WERI-Rb-1 (cell line): ENCODE data around the gene RHBDL1.

ENCODE experiments used
- DNase-seq: peaks from one replicate; pipeline ENCODE4 v3.0.0-alpha.2; 2020
- H3K27ac ChIP-seq: fragments of 250-450 bp; sonication (Bioruptor Pico); 2 replicates; pipeline ENCODE4 v1.5.1; 2020; ENCODE audit warnings: mild to moderate bottlenecking, moderate library complexity
- H3K27me3 ChIP-seq: fragments of 250-450 bp; sonication (Bioruptor Pico); 2 replicates; pipeline ENCODE4 v1.5.1; 2021; ENCODE audit warnings: mild to moderate bottlenecking, low read depth, moderate library complexity; ENCODE audit not compliant: insufficient read depth, severe bottlenecking
- H3K36me3 ChIP-seq: fragments of 250-450 bp; sonication (Bioruptor Pico); 2 replicates; pipeline ENCODE4 v1.5.1; 2020; ENCODE audit warnings: mild to moderate bottlenecking, moderate library complexity
- H3K4me3 ChIP-seq: 2 replicates; pipeline ENCODE4 v1.5.1; 2011; ENCODE audit warnings: low read depth, mild to moderate bottlenecking, control low read depth, low read length
- H3K9me3 ChIP-seq: fragments of 250-450 bp; sonication (Bioruptor Pico); 2 replicates; pipeline ENCODE4 v1.5.1; 2021; ENCODE audit warnings: mild to moderate bottlenecking, moderate library complexity; ENCODE audit not compliant: severe bottlenecking
- CTCF ChIP-seq: IDR thresholded peaks from 2 replicates; pipeline ENCODE4 v1.5.1; 2011; ENCODE audit warnings: low read depth, mild to moderate bottlenecking, control low read depth, inconsistent platforms, low read length

Gene RHBDL1

GRCh38 chr16:658679-659571, 16.5 kb upstream of the RHBDL1 start:
- Histone ChIP-seq H3K27ac (no peak overlapping the region), H3K27me3 (no peaks in the 10 kb centered on the region), H3K4me3 (no peak overlapping the region), H3K36me3 (peaks cover 78% of the 10 kb centered on the region), H3K9me3 (no peaks in the 10 kb centered on the region)
- peak; percentile 23; the same call in 1 of the 2 replicates for TF ChIP-seq CTCF
- no peak for DNase-seq

GRCh38 chr16:659618-660017, 15.9 kb upstream of the RHBDL1 start:
- H3K27me3 ChIP-seq, result no peaks in the 10 kb centered on the region
- peaks cover 80% of the 10 kb centered on the region for H3K36me3 ChIP-seq
- no peak for TF ChIP-seq CTCF
- H3K4me3 ChIP-seq, result no peak overlapping the region
- no peak overlapping the region for H3K27ac ChIP-seq
- DNase-seq, result no peak
- no peaks in the 10 kb centered on the region for H3K9me3 ChIP-seq

GRCh38 chr16:660132-660458, 15.4 kb upstream of the RHBDL1 start:
- Histone ChIP-seq H3K27ac (peak overlapping the region; percentile 60), H3K27me3 (no peaks in the 10 kb centered on the region), H3K9me3 (no peaks in the 10 kb centered on the region), H3K4me3 (no peak overlapping the region), H3K36me3 (peaks cover 75% of the 10 kb centered on the region)
- no peak for DNase-seq
- no peak for TF ChIP-seq CTCF

GRCh38 chr16:660459-661183, 14.8 kb upstream of the RHBDL1 start:
- peak; percentile 93 for DNase-seq
- no peak overlapping the region for H3K4me3 ChIP-seq

GRCh38 chr16:661184-661821, 14.2 kb upstream of the RHBDL1 start:
- peaks cover 69% of the 10 kb centered on the region for H3K36me3 ChIP-seq
- no peaks in the 10 kb centered on the region for H3K27me3 ChIP-seq
- no peaks in the 10 kb centered on the region for H3K9me3 ChIP-seq
- no peak overlapping the region for H3K4me3 ChIP-seq
- TF ChIP-seq CTCF, result no peak
- peak overlapping the region; percentile 69 for H3K27ac ChIP-seq
- no peak for DNase-seq

More at GRCh38 chr16:660459-661183, 14.8 kb upstream of the RHBDL1 start:
- peak overlapping the region; percentile 69 for H3K27ac ChIP-seq
- TF ChIP-seq CTCF, result peak; percentile 72
- no peaks in the 10 kb centered on the region for H3K27me3 ChIP-seq
- no peaks in the 10 kb centered on the region for H3K9me3 ChIP-seq
- H3K36me3 ChIP-seq, result peaks cover 70% of the 10 kb centered on the region
